Right lobe of liver (tissue), 6 donors: ENCODE measurements around the gene MRAP. TPM values are rescaled to one million over a fixed set of nuclear protein-coding genes. Genes with fewer than 3 reads are reported as not detected.
A peak's percentile ranks its signal among the peaks of the same experiment; 100 is the strongest.

Experiments
- ATAC-seq, 4 donors: fragments of 200-7000 bp; cut with Tn5 transposase; one replicate each; pipeline ENCODE4 v1.9.1; 2020; ENCODE audit warnings: mild to moderate bottlenecking in 4 of 4, moderate library complexity in 4 of 4
- DNase-seq, 3 donors: peaks; one replicate each; pipeline ENCODE4 v3.0.0-alpha.2; 2020
- H3K27ac ChIP-seq, 3 donors: fragments of 200-600 bp; one replicate each; pipeline ENCODE4 v1.8.0; 2022
- H3K27me3 ChIP-seq, 2 donors: fragments of 200-600 bp; one replicate each; pipeline ENCODE4 v1.8.0; 2022
- H3K36me3 ChIP-seq, 4 donors: fragments of 200-600 bp; sonication (generic) in 1 of 4; one replicate each; pipeline versions ENCODE4 v1.5.1 to v1.8.0; 2017 to 2022; ENCODE audit warnings: control low read depth in 1 of 4
- H3K4me1 ChIP-seq, 4 donors: fragments of 200-600 bp; sonication (generic) in 1 of 4; one replicate each; pipeline versions ENCODE4 v1.5.1 to v1.8.0; 2017 to 2022; ENCODE audit warnings: control low read depth in 1 of 4
- H3K4me3 ChIP-seq, 3 donors: fragments of 200-600 bp; one replicate each; pipeline ENCODE4 v1.8.0; 2022
- H3K9me3 ChIP-seq, 4 donors: fragments of 200-600 bp; sonication (generic) in 1 of 4; one replicate each; pipeline versions ENCODE4 v1.5.1 to v1.8.0; 2017 to 2022; ENCODE audit warnings: control low read depth in 1 of 4
- POLR2A ChIP-seq: fragments of 450-650 bp; IDR thresholded peaks from one replicate; pipeline ENCODE4 v1.6.1; 2017; ENCODE audit warnings: antibody characterized with exemption, mild to moderate bottlenecking
- WGBS: methylation state at CpG from one replicate; pipeline ENCODE4 v1.1.6; 2018; ENCODE audit warnings: low coverage, low lambda C conversion rate; ENCODE audit not compliant: insufficient coverage; ENCODE audit errors: missing lambda C conversion rate; 5-methylcytosine and 5-hydroxymethylcytosine counted together
- intact Hi-C, 2 donors: fragments of 100-400 bp; cut with DNase I; formaldehyde crosslinking; loops; one replicate each; pipeline versions ENCODE4 v1.11.2 to v1.14.1; 2022
- total RNA-seq, 6 experiments: library from RNA; depleted of rRNA in 2 of 6; stranded (reverse); fragments of >200 nt in 2 of 6; fragmentation: NEBNext Ultra II Directional in 3 of 6; extraction: Animal tissue kit (Norgen Biotek cat#: 25700) in 3 of 6; gene quantifications; one replicate each; pipeline versions ENCODE4 v1.1.0 to v1.2.4, GENCODE V29; 2016 to 2023
- TF ChIP-seq, protein P1 (sequence below), 4 donors: fragments of 200-600 bp in 3 of 4; fragments of 450-650 bp in 1 of 4; IDR thresholded peaks; one replicate each; pipeline versions ENCODE4 v1.5.1 to v1.8.0; 2016 to 2022; ENCODE audit warnings: antibody characterized with exemption in 4 of 4, mild to moderate bottlenecking in 2 of 4
- donor health status: DM: no; HTN: yes; CAD: no.
- donor health status: DM: no; HTN: no; CAD: no.
- donor health status: DM: no; HTN: no; CAD: no.
- donor health status: DM: no; HTN: yes; CAD: no.
- donor health status: DM: no; HTN: yes; CAD: no.

Gene MRAP
- total RNA-seq, 6 experiments from 2014 or later = 0.37 to 3.0 (median 1.7) TPM; not detected in 1

- Histone ChIP-seq H3K36me3 (peaks cover 0 to 29% (median 13%) of the 10 kb centered on the region in 4 donors), H3K27me3 (no peaks in the 10 kb centered on the region), H3K4me3 (no peak overlapping the region), H3K4me1 (no peaks in the 10 kb centered on the region), H3K27ac (no peak overlapping the region), H3K9me3 (no peaks in the 10 kb centered on the region)
- intact Hi-C loops = no loop called here
- WGBS = 100% methylated on average over 1 of the region's 9 CpGs
- no peak for DNase-seq
- peak in 2 of 4 donors; percentile 6 to 12 for ATAC-seq
- no peak for TF ChIP-seq POLR2A
- TF ChIP-seq, protein P1, sequence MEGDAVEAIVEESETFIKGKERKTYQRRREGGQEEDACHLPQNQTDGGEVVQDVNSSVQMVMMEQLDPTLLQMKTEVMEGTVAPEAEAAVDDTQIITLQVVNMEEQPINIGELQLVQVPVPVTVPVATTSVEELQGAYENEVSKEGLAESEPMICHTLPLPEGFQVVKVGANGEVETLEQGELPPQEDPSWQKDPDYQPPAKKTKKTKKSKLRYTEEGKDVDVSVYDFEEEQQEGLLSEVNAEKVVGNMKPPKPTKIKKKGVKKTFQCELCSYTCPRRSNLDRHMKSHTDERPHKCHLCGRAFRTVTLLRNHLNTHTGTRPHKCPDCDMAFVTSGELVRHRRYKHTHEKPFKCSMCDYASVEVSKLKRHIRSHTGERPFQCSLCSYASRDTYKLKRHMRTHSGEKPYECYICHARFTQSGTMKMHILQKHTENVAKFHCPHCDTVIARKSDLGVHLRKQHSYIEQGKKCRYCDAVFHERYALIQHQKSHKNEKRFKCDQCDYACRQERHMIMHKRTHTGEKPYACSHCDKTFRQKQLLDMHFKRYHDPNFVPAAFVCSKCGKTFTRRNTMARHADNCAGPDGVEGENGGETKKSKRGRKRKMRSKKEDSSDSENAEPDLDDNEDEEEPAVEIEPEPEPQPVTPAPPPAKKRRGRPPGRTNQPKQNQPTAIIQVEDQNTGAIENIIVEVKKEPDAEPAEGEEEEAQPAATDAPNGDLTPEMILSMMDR (IDR thresholded peaks at IDR 0.05) = no peak
These were observed 13.0 kb downstream of the MRAP start for GRCh38 chr21:32311621-32312020.

DNA sequence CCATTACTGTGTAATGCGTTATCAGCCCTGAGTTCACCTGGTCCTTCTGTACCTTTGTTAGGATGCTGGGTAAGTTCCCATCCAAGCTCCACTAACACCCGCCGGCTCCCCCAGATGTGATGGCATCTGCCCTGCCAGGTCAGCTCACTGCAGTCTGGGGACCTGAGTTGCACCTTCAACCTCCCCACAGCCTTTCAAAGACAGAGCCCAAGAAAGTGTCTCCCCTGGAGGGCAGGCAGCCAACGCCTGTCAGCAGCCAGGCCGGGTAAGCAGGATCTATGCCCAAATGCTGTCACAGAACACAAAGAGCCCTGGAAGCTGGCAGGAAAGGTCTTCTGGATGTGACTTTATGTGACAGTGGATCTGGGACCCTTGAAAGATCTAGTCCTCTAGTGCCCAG, 13.7 kb downstream of the MRAP start:
- ATAC-seq = no peak
- TF ChIP-seq POLR2A = no peak
- TF ChIP-seq, protein P1 (IDR thresholded peaks at IDR 0.05) = no peak

DNA sequence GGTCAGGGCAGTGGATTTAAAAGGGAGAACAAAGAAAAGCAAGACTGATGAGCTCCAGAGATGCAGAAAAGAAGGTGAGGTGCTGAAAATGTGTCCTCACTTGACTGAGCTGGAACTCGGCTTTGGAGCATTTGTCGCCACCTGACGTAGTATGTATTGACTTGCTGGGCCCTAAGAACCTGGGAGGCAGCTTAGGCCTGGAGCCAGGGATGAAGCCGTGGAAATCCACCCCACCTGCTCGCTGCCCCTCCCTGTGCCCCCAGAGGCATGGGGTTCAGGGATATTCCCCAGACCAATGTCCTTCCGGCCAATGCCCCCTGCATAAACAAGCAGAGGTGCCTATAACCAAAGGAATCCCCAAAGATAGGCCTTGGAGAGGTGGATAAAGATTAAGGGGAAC, 14.3 kb downstream of the MRAP start:
- WGBS = 93% methylated on average over 3 of the region's 6 CpGs
- intact Hi-C loops = no loop called here

More for the DNA sequence above, 13.7 kb downstream of the MRAP start:
- WGBS = 94% methylated on average over 3 of the region's 5 CpGs
- H3K9me3 ChIP-seq = no peaks in the 10 kb centered on the region
- no peaks in the 10 kb centered on the region for H3K27me3 ChIP-seq
- H3K4me3 ChIP-seq = no peak overlapping the region
- no peak overlapping the region for H3K27ac ChIP-seq
- peak in 1 of 3 donors; percentile 29 for DNase-seq
- peaks cover 0 to 36% (median 15%) of the 10 kb centered on the region in 4 donors for H3K36me3 ChIP-seq
- intact Hi-C loops = no loop called here
- no peaks in the 10 kb centered on the region for H3K4me1 ChIP-seq

GRCh38 chr21:32314806-32315205, 16.2 kb downstream of the MRAP start:
- no peak for TF ChIP-seq POLR2A
- TF ChIP-seq, protein P1 (IDR thresholded peaks at IDR 0.05) = no peak
- peak in 1 of 3 donors; percentile 26 for DNase-seq
- no peak overlapping the region for H3K27ac ChIP-seq
- no peak for ATAC-seq
- no peak overlapping the region for H3K4me3 ChIP-seq
- no peaks in the 10 kb centered on the region for H3K9me3 ChIP-seq
- no peaks in the 10 kb centered on the region for H3K27me3 ChIP-seq
- 96% methylated on average over 8 of the region's 16 CpGs for WGBS
- no peaks in the 10 kb centered on the region for H3K4me1 ChIP-seq
- H3K36me3 ChIP-seq = peaks cover 0 to 61% (median 25%) of the 10 kb centered on the region in 4 donors
- intact Hi-C loops = no loop called here

More for the DNA sequence above, 14.3 kb downstream of the MRAP start:
- no peak overlapping the region for H3K4me3 ChIP-seq
- peaks cover 0 to 42% (median 17%) of the 10 kb centered on the region in 4 donors for H3K36me3 ChIP-seq
- ATAC-seq = no peak
- peak in 1 of 3 donors; percentile 17 for DNase-seq
- TF ChIP-seq, protein P1 (IDR thresholded peaks at IDR 0.05) = no peak
- no peak for TF ChIP-seq POLR2A
- no peak overlapping the region for H3K27ac ChIP-seq
- H3K9me3 ChIP-seq = no peaks in the 10 kb centered on the region
- H3K27me3 ChIP-seq = no peaks in the 10 kb centered on the region
- H3K4me1 ChIP-seq = no peaks in the 10 kb centered on the region
